HepG2 (cell line): ENCODE measurements around the gene CCDC38. TPM values are rescaled to one million over a fixed set of nuclear protein-coding genes. Genes with fewer than 3 reads are reported as not detected.

Experiments
- ATAC-seq: fragments of 200-7000 bp; cut with Tn5 transposase; 3 replicates; pipeline ENCODE4 v1.9.1; 2020; ENCODE audit warnings: mild to moderate bottlenecking, moderate library complexity
- BruUV-seq: library from RNA; stranded (reverse); fragments of 400-500 nt; replicated peaks from 2 replicates; lab custom pipeline; 2021; lab: Mats Ljungman, UMichigan
- CTCF ChIA-PET: fragments of 300-600 bp; formaldehyde crosslinking; extraction: SDS; loops from one replicate; lab custom pipeline; 2021; ENCODE audit warnings: low total read pairs, inconsistent platforms, low intra/inter-chr PET ratio; lab: Yijun Ruan, JAX
- POLR2A ChIA-PET: fragments of 350-600 bp; sonication (Branson Sonifier 250); formaldehyde crosslinking; loops from one replicate; lab custom pipeline; 2020; ENCODE audit warnings: antibody characterized with exemption, inconsistent platforms; lab: Yijun Ruan, JAX
- DNase-seq: peaks from one replicate; pipeline ENCODE4 v3.0.0-alpha.2; 2015; ENCODE audit warnings: low spot score
- FAIRE-seq: peaks from 3 replicates; lab custom pipeline; 2011; peaks lifted over from hg19 to GRCh38; lab: Jason Lieb, UNC
- H2AFZ ChIP-seq: one replicate; pipeline ENCODE4 v1.6.1; 2011; ENCODE audit warnings: low read length, inconsistent platforms
- H3K27ac ChIP-seq: fragments of 300-600 bp; 3 replicates; pipeline ENCODE4 v1.8.0; 2011; ENCODE audit warnings: mixed run types, mild to moderate bottlenecking, mixed read lengths, low read length, inconsistent platforms; ENCODE audit not compliant: insufficient read depth; ENCODE audit errors: extremely low read length
- H3K27me3 ChIP-seq, 2 experiments: fragments of 200-600 bp in 1 of 2; 2 replicates in 1 of 2; 3 replicates in 1 of 2; pipeline versions ENCODE4 v1.6.0 to v1.8.0; 2011; ENCODE audit warnings: low read length in 2 of 2, mild to moderate bottlenecking in 2 of 2, moderate library complexity in 2 of 2, inconsistent platforms in 1 of 2; ENCODE audit not compliant: insufficient read depth in 2 of 2, control insufficient read depth in 1 of 2
- H3K36me3 ChIP-seq, 2 experiments: fragments of 200-600 bp in 1 of 2; replicated peaks in 1 of 2; 2 replicates in 1 of 2; 3 replicates in 1 of 2; pipeline versions ENCODE4 v1.5.1 to v1.8.0; 2011; ENCODE audit warnings: low read length in 2 of 2, inconsistent platforms in 1 of 2; ENCODE audit not compliant: insufficient read depth in 2 of 2, control insufficient read depth in 1 of 2
- H3K4me1 ChIP-seq: 2 replicates; pipeline ENCODE4 v1.5.1; 2012; ENCODE audit warnings: low read length, inconsistent platforms; ENCODE audit not compliant: insufficient read depth
- H3K4me2 ChIP-seq: 2 replicates; pipeline ENCODE4 v1.6.0; 2011; ENCODE audit warnings: low read depth, low read length, inconsistent platforms
- H3K4me3 ChIP-seq, 3 experiments: fragments of 200-600 bp in 1 of 3; sonication (generic), shearing (Covaris generic) in 1 of 3; replicated peaks in 1 of 3; 2 replicates each; pipeline ENCODE4 v1.5.1; 2011 to 2016; ENCODE audit warnings: low read length in 3 of 3, inconsistent platforms in 2 of 3, low read depth in 2 of 3, mild to moderate bottlenecking in 2 of 3, control low read depth in 1 of 3, mixed read lengths in 1 of 3; ENCODE audit not compliant: insufficient read depth in 1 of 3
- H3K79me2 ChIP-seq: one replicate; pipeline ENCODE4 v1.6.1; 2011; ENCODE audit warnings: low read length, inconsistent platforms; ENCODE audit not compliant: insufficient read depth
- H3K9ac ChIP-seq: 2 replicates; pipeline ENCODE4 v1.6.0; 2011; ENCODE audit warnings: mild to moderate bottlenecking, low read depth, low read length, inconsistent platforms; ENCODE audit not compliant: insufficient read depth
- H3K9me3 ChIP-seq: 2 replicates; pipeline ENCODE4 v1.5.1; 2012; ENCODE audit warnings: mild to moderate bottlenecking, low read length
- H4K20me1 ChIP-seq: 2 replicates; pipeline ENCODE4 v1.6.0; 2011; ENCODE audit warnings: inconsistent platforms, mild to moderate bottlenecking, low read length, moderate library complexity; ENCODE audit not compliant: insufficient read depth
- MAFF ChIP-seq: IDR thresholded peaks from 2 replicates; pipeline ENCODE4 v1.6.1; 2011; ENCODE audit warnings: low read depth, low read length, improper control_type of control experiment
- MED1 ChIP-seq: sonication (generic); formaldehyde crosslinking; IDR thresholded peaks from 2 replicates; pipeline ENCODE4 v1.4.0; 2020; ENCODE audit warnings: missing genetic modification reagents
- ZFP36L1 ChIP-seq: sonication (generic); formaldehyde crosslinking; IDR thresholded peaks from 2 replicates; pipeline ENCODE4 v1.8.0; 2022; ENCODE audit warnings: mild to moderate bottlenecking, missing genetic modification reagents, moderate library complexity
- ZFYVE20 ChIP-seq: sonication (generic); formaldehyde crosslinking; IDR thresholded peaks from 2 replicates; pipeline ENCODE4 v1.8.0; 2023; ENCODE audit warnings: low read depth, mild to moderate bottlenecking, moderate library complexity, missing genetic modification reagents, borderline replicate concordance
- ZNF629 ChIP-seq: sonication (generic); formaldehyde crosslinking; conservative IDR thresholded peaks from 2 replicates; pipeline ENCODE4 v1.5.0; 2020; ENCODE audit warnings: missing genetic modification reagents
- WGBS: methylation state at CpG from one replicate; pipeline ENCODE4 v1.1.6; 2017; ENCODE audit warnings: low lambda C conversion rate; 5-methylcytosine and 5-hydroxymethylcytosine counted together
- in situ Hi-C: cut with HindIII; loops from 2 replicates; pipeline ENCODE4 v1.10.0; 2017; ENCODE audit warnings: low pct_unique_long_range_greater_than_20kb; ENCODE audit not compliant: extremely low pct_ligation_motif_present
- intact Hi-C: fragments of 100-400 bp; cut with micrococcal nuclease; formaldehyde crosslinking; loops from one replicate; pipeline ENCODE4 v1.10.0; 2022; ENCODE audit not compliant: unreplicated experiment
- polyA plus RNA-seq, 8 experiments: library from polyadenylated mRNA; depleted of rRNA in 3 of 8; stranded (reverse) in 7 of 8; unstranded in 1 of 8; fragments of >200 nt; fragmentation: Illumina TruSeq in 4 of 8; extraction: Trizol in 4 of 8; gene quantifications; 2 replicates each; pipeline versions ENCODE4 v1.2.1 to v1.2.3, GENCODE V29; 2011 to 2016; ENCODE audit warnings: low read depth in 4 of 8, missing spikeins in 1 of 8, mixed read lengths in 1 of 8; ENCODE audit not compliant: insufficient read depth in 1 of 8
- total RNA-seq, 5 experiments: library from RNA; depleted of rRNA; stranded (reverse); fragments of >200 nt; fragmentation: Illumina TruSeq; extraction: Trizol; gene quantifications; 2 replicates each; pipeline ENCODE4 v1.2.3, GENCODE V29; 2016; ENCODE audit warnings: low read depth in 1 of 5
- TF ChIP-seq, protein P1 (sequence below): sonication (generic); formaldehyde crosslinking; IDR thresholded peaks from 2 replicates; pipeline ENCODE4 v1.4.0; 2020; ENCODE audit warnings: missing genetic modification reagents

Gene CCDC38
- total and polyA plus RNA-seq, 2 of the 13 experiments (the other 11 are each of a cell fraction or from before 2014, with no cell fraction given), result 0.24 to 0.32 TPM

DNA sequence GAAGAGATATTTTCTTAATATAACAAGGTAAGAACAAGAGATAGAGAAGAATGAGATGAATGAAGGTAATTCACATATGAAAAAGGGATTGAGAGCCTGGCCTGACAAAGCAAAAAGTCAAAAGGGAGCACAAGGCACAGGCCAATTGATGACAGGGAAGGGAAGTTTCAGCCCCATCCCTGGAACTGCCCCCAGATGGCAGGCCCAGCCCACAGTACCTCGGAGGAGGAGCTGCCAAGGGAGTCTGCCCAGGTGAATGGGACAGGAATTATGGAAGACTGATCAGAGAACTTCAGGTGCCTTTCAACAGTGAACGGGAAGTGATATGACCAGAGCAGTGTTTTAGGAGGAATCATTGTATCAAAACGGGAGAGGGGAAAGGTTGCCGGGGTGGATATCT lies 68.0 kb downstream of the CCDC38 start:
- TF ChIP-seq ZFP36L1 (CRISPR knock-in tag) (no peak), ZFYVE20 (CRISPR knock-in tag) (no peak), MED1 (CRISPR knock-in tag) (no peak), ZNF629 (no peak), MAFF (no peak)
- TF ChIP-seq, protein P1, sequence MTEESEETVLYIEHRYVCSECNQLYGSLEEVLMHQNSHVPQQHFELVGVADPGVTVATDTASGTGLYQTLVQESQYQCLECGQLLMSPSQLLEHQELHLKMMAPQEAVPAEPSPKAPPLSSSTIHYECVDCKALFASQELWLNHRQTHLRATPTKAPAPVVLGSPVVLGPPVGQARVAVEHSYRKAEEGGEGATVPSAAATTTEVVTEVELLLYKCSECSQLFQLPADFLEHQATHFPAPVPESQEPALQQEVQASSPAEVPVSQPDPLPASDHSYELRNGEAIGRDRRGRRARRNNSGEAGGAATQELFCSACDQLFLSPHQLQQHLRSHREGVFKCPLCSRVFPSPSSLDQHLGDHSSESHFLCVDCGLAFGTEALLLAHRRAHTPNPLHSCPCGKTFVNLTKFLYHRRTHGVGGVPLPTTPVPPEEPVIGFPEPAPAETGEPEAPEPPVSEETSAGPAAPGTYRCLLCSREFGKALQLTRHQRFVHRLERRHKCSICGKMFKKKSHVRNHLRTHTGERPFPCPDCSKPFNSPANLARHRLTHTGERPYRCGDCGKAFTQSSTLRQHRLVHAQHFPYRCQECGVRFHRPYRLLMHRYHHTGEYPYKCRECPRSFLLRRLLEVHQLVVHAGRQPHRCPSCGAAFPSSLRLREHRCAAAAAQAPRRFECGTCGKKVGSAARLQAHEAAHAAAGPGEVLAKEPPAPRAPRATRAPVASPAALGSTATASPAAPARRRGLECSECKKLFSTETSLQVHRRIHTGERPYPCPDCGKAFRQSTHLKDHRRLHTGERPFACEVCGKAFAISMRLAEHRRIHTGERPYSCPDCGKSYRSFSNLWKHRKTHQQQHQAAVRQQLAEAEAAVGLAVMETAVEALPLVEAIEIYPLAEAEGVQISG (CRISPR knock-in tag), result no peak
- no peak for FAIRE-seq
- no peak; the same call in 2 of the 3 replicates for ATAC-seq
- no peaks in the 10 kb centered on the region for H3K27me3 ChIP-seq
- ChIA-PET POLR2A (no interaction called here), CTCF (no interaction called here)
- no peak overlapping the region for H3K4me3 ChIP-seq
- H3K27ac ChIP-seq, result no peak overlapping the region
- no peak overlapping the region for H3K9ac ChIP-seq
- H3K36me3 ChIP-seq, result peaks cover 0 to 13% of the 10 kb centered on the region in 2 experiments; a peak in 3 of 5 replicates
- H3K4me2 ChIP-seq, result no peak overlapping the region
- peaks cover 9% of the 10 kb centered on the region; the same call in 1 of the 2 replicates for H3K4me1 ChIP-seq
- intact Hi-C loops, result no loop called here
- H3K79me2 ChIP-seq, result no peaks in the 10 kb centered on the region
- H3K9me3 ChIP-seq, result no peaks in the 10 kb centered on the region
- no TSS peak for BruUV-seq
- no peak for DNase-seq
- H4K20me1 ChIP-seq, result no peaks in the 10 kb centered on the region; the same call in 1 of the 2 replicates
- in situ Hi-C loops, result no loop called here
- no peak overlapping the region for H2AFZ ChIP-seq
- 86% methylated on average over 4 of the region's 4 CpGs for WGBS
